HepG2 (cell line): ENCODE results near the gene C12orf43. TPM values are rescaled to one million over a fixed set of nuclear protein-coding genes. Genes with fewer than 3 reads are reported as not detected.

ENCODE experiments used
- CCDC6 ChIP-seq: sonication (generic); formaldehyde crosslinking; IDR thresholded peaks from 2 replicates; pipeline ENCODE4 v1.8.1; 2022; ENCODE audit warnings: mild to moderate bottlenecking, missing genetic modification reagents, moderate library complexity
- EP300 ChIP-seq, 3 experiments: sonication (generic) in 1 of 3; formaldehyde crosslinking in 1 of 3; IDR thresholded peaks; 2 replicates each; pipeline versions ENCODE4 v1.5.1 to v1.6.1; 2011 to 2020; ENCODE audit warnings: low read depth in 2 of 3, low read length in 2 of 3, borderline replicate concordance in 1 of 3, improper control_type of control experiment in 1 of 3, mild to moderate bottlenecking in 1 of 3, missing genetic modification reagents in 1 of 3, moderate library complexity in 1 of 3
- GTF3A ChIP-seq: sonication (generic); formaldehyde crosslinking; conservative IDR thresholded peaks from 2 replicates; pipeline ENCODE4 v1.4.0; 2020; ENCODE audit warnings: mild to moderate bottlenecking, missing genetic modification reagents
- KLF16 ChIP-seq, 2 experiments: sonication (generic) in 1 of 2; formaldehyde crosslinking in 1 of 2; IDR thresholded peaks; 2 replicates each; pipeline versions ENCODE4 v1.6.1 to v1.8.0; 2016 to 2023; ENCODE audit warnings: missing genetic modification reagents in 2 of 2, missing compliant biosample characterization in 1 of 2
- MTF1 ChIP-seq: sonication (generic); formaldehyde crosslinking; IDR thresholded peaks from 2 replicates; pipeline ENCODE4 v1.5.0; 2020; ENCODE audit warnings: missing genetic modification reagents
- MYNN ChIP-seq: sonication (generic); formaldehyde crosslinking; IDR thresholded peaks from 2 replicates; pipeline ENCODE4 v1.4.0; 2020; ENCODE audit warnings: mild to moderate bottlenecking, low read depth, missing genetic modification reagents
- PITX1 ChIP-seq: sonication (generic); formaldehyde crosslinking; IDR thresholded peaks from 2 replicates; pipeline ENCODE4 v1.5.1; 2020; ENCODE audit warnings: mild to moderate bottlenecking, missing genetic modification reagents
- POGZ ChIP-seq: sonication (generic); formaldehyde crosslinking; IDR thresholded peaks from 2 replicates; pipeline ENCODE4 v1.4.0; 2020; ENCODE audit warnings: mild to moderate bottlenecking, missing genetic modification reagents
- RBFOX2 ChIP-seq: fragments of 200-400 bp; formaldehyde crosslinking; IDR thresholded peaks from 2 replicates; pipeline ENCODE4 v1.6.1; 2017; ENCODE audit warnings: low read depth, mild to moderate bottlenecking, low read length
- RFXANK ChIP-seq: IDR thresholded peaks from 2 replicates; pipeline ENCODE4 v1.6.1; 2016
- SP4 ChIP-seq: sonication (generic); formaldehyde crosslinking; IDR thresholded peaks from 2 replicates; pipeline ENCODE4 v1.8.1; 2023; ENCODE audit warnings: mild to moderate bottlenecking, missing genetic modification reagents
- ZBTB1 ChIP-seq: sonication (generic); formaldehyde crosslinking; IDR thresholded peaks from 2 replicates; pipeline ENCODE4 v1.4.0; 2020; ENCODE audit warnings: missing genetic modification reagents, borderline replicate concordance
- ZBTB3 ChIP-seq: sonication (generic); formaldehyde crosslinking; IDR thresholded peaks from 2 replicates; pipeline ENCODE4 v1.4.0; 2020; ENCODE audit warnings: low read depth, mild to moderate bottlenecking, moderate library complexity, missing genetic modification reagents, borderline replicate concordance
- ZNF383 ChIP-seq: sonication (generic); formaldehyde crosslinking; IDR thresholded peaks from 2 replicates; pipeline ENCODE4 v1.4.0; 2020; ENCODE audit warnings: missing genetic modification reagents, mild to moderate bottlenecking, borderline replicate concordance
- ZNF430 ChIP-seq: sonication (generic); formaldehyde crosslinking; IDR thresholded peaks from 2 replicates; pipeline ENCODE4 v1.9.0; 2021; ENCODE audit warnings: mild to moderate bottlenecking, missing genetic modification reagents
- ZNF549 ChIP-seq: sonication (generic); formaldehyde crosslinking; IDR thresholded peaks from 2 replicates; pipeline ENCODE4 v1.5.0; 2020; ENCODE audit warnings: missing genetic modification reagents
- ZNF598 ChIP-seq: sonication (generic); formaldehyde crosslinking; IDR thresholded peaks from 2 replicates; pipeline ENCODE4 v1.5.1; 2020; ENCODE audit warnings: mild to moderate bottlenecking, missing genetic modification reagents, borderline replicate concordance
- ZNF720 ChIP-seq: sonication (generic); formaldehyde crosslinking; IDR thresholded peaks from 2 replicates; pipeline ENCODE4 v1.4.0; 2020; ENCODE audit warnings: missing genetic modification reagents
- ZNF777 ChIP-seq: sonication (generic); formaldehyde crosslinking; IDR thresholded peaks from 2 replicates; pipeline ENCODE4 v1.4.0; 2020; ENCODE audit warnings: missing genetic modification reagents
- polyA plus RNA-seq, 8 experiments: library from polyadenylated mRNA; depleted of rRNA in 3 of 8; stranded (reverse) in 7 of 8; unstranded in 1 of 8; fragments of >200 nt; fragmentation: Illumina TruSeq in 4 of 8; extraction: Trizol in 4 of 8; gene quantifications; 2 replicates each; pipeline versions ENCODE4 v1.2.1 to v1.2.3, GENCODE V29; 2011 to 2016; ENCODE audit warnings: low read depth in 4 of 8, missing spikeins in 1 of 8, mixed read lengths in 1 of 8; ENCODE audit not compliant: insufficient read depth in 1 of 8
- total RNA-seq, 5 experiments: library from RNA; depleted of rRNA; stranded (reverse); fragments of >200 nt; fragmentation: Illumina TruSeq; extraction: Trizol; gene quantifications; 2 replicates each; pipeline ENCODE4 v1.2.3, GENCODE V29; 2016; ENCODE audit warnings: low read depth in 1 of 5
- TF ChIP-seq, protein P1 (sequence below): fragments of 450-650 bp; IDR thresholded peaks from 2 replicates; pipeline ENCODE4 v1.6.1; 2017
- TF ChIP-seq, protein P2 (sequence below): sonication (generic); formaldehyde crosslinking; IDR thresholded peaks from 2 replicates; pipeline ENCODE4 v1.4.0; 2020; ENCODE audit warnings: missing genetic modification reagents
- TF ChIP-seq, protein P3 (sequence below): sonication (generic); formaldehyde crosslinking; IDR thresholded peaks from 2 replicates; pipeline ENCODE4 v1.4.0; 2020; ENCODE audit warnings: low read depth, mild to moderate bottlenecking, missing genetic modification reagents
- TF ChIP-seq, protein P4 (sequence below): sonication (generic); formaldehyde crosslinking; IDR thresholded peaks from 2 replicates; pipeline ENCODE4 v1.5.0; 2020; ENCODE audit warnings: mild to moderate bottlenecking, missing genetic modification reagents

C12orf43 gene
- total and polyA plus RNA-seq, 2 of the 13 experiments (the other 11 are each of a cell fraction or from before 2014, with no cell fraction given) = 7.9 to 11.1 TPM

DNA sequence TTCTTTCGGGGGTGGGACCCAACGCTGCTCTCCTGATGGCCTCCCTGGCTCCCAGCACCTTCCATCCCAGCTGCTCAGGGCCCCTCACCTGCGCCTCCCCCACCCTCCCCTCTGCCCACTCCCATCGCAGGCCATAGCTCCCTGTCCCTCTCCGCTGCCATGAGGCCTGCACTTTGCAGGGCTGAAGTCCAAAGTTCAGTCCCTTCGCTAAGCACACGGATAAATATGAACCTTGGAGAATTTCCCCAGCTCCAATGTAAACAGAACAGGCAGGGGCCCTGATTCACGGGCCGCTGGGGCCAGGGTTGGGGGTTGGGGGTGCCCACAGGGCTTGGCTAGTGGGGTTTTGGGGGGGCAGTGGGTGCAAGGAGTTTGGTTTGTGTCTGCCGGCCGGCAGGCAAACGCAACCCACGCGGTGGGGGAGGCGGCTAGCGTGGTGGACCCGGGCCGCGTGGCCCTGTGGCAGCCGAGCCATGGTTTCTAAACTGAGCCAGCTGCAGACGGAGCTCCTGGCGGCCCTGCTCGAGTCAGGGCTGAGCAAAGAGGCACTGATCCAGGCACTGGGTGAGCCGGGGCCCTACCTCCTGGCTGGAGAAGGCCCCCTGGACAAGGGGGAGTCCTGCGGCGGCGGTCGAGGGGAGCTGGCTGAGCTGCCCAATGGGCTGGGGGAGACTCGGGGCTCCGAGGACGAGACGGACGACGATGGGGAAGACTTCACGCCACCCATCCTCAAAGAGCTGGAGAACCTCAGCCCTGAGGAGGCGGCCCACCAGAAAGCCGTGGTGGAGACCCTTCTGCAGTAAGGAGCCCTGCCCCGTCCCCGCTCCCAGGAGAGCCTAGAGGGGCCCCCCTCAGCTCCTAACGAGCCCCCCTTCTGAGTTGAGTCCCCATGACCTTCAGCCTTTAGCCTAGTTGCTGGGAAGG, 37.7 kb downstream of the C12orf43 start, which contains the start of gene HNF1A (continued):
- TF ChIP-seq GTF3A = 0 out of 2 replicates have a peak, but pooled peaks have one; percentile 30
- no peak for TF ChIP-seq ZNF777
- TF ChIP-seq SP4 = peak; percentile 51; the same call in 1 of the 2 replicates
- TF ChIP-seq ZNF720 (CRISPR knock-in tag) = no peak
- TF ChIP-seq POGZ (CRISPR knock-in tag) = peak; percentile 80
- no peak for TF ChIP-seq ZNF383 (CRISPR knock-in tag)
- TF ChIP-seq ZBTB1 (CRISPR knock-in tag) = peak; percentile 12; the same call in 1 of the 2 replicates
- TF ChIP-seq MYNN = no peak
- TF ChIP-seq ZNF598 (CRISPR knock-in tag) = no peak
- TF ChIP-seq ZNF430 (CRISPR knock-in tag) = peak; percentile 26; the same call in 1 of the 2 replicates
- TF ChIP-seq RBFOX2 = peak; percentile 97
- TF ChIP-seq KLF16 (CRISPR knock-in tag; IDR thresholded peaks at IDR 0.05) = peak in 1 of 2 experiments; percentile 69; a peak in 1 of 4 replicates
- TF ChIP-seq RFXANK (CRISPR knock-in tag) = no peak
- TF ChIP-seq, protein P1, sequence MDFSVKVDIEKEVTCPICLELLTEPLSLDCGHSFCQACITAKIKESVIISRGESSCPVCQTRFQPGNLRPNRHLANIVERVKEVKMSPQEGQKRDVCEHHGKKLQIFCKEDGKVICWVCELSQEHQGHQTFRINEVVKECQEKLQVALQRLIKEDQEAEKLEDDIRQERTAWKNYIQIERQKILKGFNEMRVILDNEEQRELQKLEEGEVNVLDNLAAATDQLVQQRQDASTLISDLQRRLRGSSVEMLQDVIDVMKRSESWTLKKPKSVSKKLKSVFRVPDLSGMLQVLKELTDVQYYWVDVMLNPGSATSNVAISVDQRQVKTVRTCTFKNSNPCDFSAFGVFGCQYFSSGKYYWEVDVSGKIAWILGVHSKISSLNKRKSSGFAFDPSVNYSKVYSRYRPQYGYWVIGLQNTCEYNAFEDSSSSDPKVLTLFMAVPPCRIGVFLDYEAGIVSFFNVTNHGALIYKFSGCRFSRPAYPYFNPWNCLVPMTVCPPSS = no peak
- TF ChIP-seq, protein P2, sequence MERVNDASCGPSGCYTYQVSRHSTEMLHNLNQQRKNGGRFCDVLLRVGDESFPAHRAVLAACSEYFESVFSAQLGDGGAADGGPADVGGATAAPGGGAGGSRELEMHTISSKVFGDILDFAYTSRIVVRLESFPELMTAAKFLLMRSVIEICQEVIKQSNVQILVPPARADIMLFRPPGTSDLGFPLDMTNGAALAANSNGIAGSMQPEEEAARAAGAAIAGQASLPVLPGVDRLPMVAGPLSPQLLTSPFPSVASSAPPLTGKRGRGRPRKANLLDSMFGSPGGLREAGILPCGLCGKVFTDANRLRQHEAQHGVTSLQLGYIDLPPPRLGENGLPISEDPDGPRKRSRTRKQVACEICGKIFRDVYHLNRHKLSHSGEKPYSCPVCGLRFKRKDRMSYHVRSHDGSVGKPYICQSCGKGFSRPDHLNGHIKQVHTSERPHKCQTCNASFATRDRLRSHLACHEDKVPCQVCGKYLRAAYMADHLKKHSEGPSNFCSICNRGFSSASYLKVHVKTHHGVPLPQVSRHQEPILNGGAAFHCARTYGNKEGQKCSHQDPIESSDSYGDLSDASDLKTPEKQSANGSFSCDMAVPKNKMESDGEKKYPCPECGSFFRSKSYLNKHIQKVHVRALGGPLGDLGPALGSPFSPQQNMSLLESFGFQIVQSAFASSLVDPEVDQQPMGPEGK (CRISPR knock-in tag) = peak; percentile 92
- TF ChIP-seq, protein P3, sequence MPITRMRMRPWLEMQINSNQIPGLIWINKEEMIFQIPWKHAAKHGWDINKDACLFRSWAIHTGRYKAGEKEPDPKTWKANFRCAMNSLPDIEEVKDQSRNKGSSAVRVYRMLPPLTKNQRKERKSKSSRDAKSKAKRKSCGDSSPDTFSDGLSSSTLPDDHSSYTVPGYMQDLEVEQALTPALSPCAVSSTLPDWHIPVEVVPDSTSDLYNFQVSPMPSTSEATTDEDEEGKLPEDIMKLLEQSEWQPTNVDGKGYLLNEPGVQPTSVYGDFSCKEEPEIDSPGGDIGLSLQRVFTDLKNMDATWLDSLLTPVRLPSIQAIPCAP (CRISPR knock-in tag) = no peak
- TF ChIP-seq PITX1 = peak; percentile 94
- TF ChIP-seq MTF1 (CRISPR knock-in tag) = no peak
- TF ChIP-seq, protein P4, sequence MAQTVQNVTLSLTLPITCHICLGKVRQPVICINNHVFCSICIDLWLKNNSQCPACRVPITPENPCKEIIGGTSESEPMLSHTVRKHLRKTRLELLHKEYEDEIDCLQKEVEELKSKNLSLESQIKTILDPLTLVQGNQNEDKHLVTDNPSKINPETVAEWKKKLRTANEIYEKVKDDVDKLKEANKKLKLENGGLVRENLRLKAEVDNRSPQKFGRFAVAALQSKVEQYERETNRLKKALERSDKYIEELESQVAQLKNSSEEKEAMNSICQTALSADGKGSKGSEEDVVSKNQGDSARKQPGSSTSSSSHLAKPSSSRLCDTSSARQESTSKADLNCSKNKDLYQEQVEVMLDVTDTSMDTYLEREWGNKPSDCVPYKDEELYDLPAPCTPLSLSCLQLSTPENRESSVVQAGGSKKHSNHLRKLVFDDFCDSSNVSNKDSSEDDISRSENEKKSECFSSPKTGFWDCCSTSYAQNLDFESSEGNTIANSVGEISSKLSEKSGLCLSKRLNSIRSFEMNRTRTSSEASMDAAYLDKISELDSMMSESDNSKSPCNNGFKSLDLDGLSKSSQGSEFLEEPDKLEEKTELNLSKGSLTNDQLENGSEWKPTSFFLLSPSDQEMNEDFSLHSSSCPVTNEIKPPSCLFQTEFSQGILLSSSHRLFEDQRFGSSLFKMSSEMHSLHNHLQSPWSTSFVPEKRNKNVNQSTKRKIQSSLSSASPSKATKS (CRISPR knock-in tag) = 0 out of 2 replicates have a peak, but pooled peaks have one; percentile 25
- TF ChIP-seq EP300 (IDR thresholded peaks at IDR 0.05; ENCODE audit: low read depth in 2 of 2, low read length in 2 of 2) = peak; percentile 75 to 94; a peak in 3 of 4 replicates
- TF ChIP-seq EP300 (CRISPR knock-in tag; IDR thresholded peaks at IDR 0.05; ENCODE audit: borderline replicate concordance) = peak; percentile 87
- 0 out of 2 replicates have a peak, but pooled peaks have one; percentile 29 for TF ChIP-seq ZNF549 (CRISPR knock-in tag)
- peak; percentile 53; the same call in 1 of the 2 replicates for TF ChIP-seq ZBTB3 (CRISPR knock-in tag)
- no peak; the same call in 1 of the 2 replicates for TF ChIP-seq CCDC6 (CRISPR knock-in tag)
